GM18909 (cell line): ENCODE data around the gene MYL6B.
"Not testable (repeated sequence)": the region's sequence is repeated elsewhere in the genome, so short reads cannot be mapped to it uniquely, and the experiment has no call there.

ENCODE experiments used
- ATAC-seq: cut with Tn5 transposase; IDR thresholded peaks from one replicate; pipeline ENCODE4 v1.9.1; 2021; ENCODE audit warnings: mild to moderate bottlenecking; ENCODE audit not compliant: unreplicated experiment, poor library complexity

MYL6B gene

DNA sequence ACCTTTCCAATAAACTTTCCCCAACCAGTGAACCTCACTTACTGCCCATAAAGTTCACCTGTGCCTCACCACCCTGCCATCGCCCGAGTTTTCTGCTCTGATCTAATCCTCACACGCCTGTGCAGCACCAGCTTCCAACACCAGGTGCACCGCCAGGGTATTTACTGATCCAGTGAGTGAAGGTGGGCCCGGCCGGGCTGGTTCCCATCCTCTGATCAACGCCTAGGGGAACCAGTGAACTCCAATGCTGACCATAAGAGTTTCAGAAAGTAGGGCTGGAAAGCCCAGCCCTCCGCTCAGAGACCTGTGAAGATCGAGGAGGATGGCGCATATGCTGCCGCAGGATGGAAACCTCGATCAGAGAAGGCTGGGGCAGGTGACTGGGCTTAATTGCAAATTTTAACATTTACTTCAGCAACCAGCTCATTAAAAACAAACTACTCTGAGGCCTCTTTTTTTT, 685 bp upstream of the MYL6B start:
- ATAC-seq: peak; percentile 61

- no peak for ATAC-seq
These were observed 630 bp downstream of the MYL6B start for GRCh38 chr12:56152756-56153677.

- no peak for ATAC-seq
These were observed 1.3 kb downstream of the MYL6B start for GRCh38 chr12:56153678-56154065.

DNA sequence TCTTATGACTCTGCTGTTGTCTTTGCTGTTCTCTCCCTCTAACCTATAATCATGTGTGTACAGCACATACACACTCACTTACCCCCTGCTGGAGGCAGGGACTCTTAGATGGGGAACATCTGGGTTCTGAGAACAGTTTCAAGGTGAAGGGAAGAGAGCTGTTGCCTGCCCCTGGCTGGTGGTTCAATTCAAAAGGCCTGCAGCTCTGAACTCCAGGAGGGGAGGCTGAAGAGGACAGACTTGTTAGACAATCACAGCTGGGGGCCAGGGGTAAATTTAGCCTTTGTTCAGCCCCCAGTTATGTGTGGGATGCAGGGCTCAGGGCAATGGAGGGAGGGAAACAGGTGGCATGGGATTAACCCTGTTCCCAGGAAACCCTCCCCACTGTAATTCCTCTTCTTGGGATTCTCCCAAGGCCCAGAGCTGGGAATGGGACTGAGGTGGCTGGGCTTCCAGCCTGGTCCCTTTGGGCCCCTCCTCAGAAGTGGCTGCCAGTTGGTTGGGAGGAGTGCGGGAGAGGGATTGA, 1.9 kb downstream of the MYL6B start:
- no peak for ATAC-seq

DNA sequence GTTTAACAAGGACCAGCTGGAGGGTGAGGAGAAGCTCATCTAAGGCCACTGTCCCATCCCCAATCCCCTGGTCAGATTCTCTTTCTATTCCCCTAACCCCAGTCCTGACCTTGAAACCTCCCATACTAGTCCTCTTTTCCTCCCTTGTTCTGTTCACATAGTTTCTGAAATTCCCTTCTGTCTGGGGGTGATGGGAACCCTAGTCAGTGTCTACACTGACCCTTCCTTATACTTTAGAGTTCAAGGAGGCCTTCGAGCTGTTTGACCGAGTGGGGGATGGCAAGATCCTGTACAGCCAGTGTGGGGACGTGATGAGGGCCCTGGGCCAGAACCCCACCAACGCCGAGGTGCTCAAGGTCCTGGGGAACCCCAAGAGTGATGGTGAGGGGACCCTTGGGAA, 2.4 kb downstream of the MYL6B start:
- no peak for ATAC-seq

DNA sequence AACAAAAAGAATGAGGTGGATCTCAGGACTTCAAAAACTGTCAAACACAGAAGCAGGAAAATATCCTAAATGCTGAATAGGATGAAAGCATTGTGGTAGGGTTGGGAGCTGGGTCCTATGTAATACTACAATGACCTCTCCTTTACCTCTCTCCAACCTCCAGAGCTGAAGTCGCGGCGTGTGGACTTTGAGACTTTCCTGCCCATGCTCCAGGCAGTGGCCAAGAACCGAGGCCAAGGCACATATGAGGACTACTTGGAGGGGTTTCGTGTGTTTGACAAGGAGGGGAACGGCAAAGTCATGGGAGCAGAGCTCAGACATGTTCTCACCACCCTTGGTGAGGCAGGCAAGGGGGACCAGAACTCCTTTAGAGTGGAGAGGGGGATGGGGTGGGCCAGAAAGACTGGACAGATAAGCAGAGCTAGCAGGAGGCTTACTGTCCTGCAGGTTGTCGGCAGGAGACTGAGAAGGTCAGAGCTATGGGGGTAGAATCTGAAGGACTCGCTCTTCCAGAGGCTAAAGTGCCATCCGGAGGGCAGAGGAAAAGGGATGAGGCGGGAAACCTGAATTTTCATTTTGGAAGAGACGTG, 3.0 kb downstream of the MYL6B start:
- ATAC-seq: no peak

DNA sequence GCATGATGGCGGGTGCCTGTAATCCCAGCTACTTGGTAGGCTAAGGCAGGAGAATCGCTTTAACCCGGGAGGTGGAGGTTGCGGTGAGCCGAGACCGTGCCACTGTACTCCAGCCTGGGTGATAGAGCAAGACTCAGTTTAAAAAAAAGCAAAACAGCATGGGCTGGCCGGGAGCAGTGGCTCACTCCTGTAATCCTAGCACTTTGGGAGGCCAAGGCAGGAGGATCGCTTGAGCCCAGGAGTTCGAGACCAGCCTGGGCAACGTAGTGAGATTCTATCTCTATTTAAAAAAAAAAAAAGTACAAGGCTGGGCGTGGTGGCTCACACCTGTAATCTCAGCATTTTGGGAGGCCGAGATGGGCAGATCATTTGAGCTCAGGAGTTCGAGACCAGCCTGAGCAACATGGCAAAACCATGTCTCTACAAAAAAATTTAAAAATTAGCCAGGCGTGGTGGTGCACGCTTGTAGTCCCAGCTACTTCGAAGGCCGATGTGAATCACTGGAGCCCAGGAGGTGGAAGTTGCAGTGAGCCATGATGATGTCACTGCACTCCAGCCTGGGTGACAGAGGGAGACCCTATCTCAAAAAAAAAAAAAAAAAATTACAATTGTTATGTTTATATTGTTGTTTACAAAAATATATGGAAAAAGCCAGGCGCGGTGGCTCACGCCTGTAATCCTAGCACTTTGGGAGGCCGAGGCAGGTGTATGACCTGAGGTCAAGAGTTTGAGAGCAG, 4.2 kb downstream of the MYL6B start:
- ATAC-seq: not testable (repeated sequence)

- ATAC-seq: peak; percentile 28
These were observed 5.0 kb downstream of the MYL6B start for GRCh38 chr12:56157201-56158028.

GRCh38 chr12:56158029-56158925, 5.9 kb downstream of the MYL6B start, which contains the start of gene MYL6:
Gene MYL6, plus strand, starts transcription at chr12:56158359. Its CDS starts 43 bp downstream, at chr12:56158402.
- peak; percentile 84 for ATAC-seq

GRCh38 chr12:56158926-56159461, 6.6 kb downstream of the MYL6B start:
- no peak for ATAC-seq

DNA sequence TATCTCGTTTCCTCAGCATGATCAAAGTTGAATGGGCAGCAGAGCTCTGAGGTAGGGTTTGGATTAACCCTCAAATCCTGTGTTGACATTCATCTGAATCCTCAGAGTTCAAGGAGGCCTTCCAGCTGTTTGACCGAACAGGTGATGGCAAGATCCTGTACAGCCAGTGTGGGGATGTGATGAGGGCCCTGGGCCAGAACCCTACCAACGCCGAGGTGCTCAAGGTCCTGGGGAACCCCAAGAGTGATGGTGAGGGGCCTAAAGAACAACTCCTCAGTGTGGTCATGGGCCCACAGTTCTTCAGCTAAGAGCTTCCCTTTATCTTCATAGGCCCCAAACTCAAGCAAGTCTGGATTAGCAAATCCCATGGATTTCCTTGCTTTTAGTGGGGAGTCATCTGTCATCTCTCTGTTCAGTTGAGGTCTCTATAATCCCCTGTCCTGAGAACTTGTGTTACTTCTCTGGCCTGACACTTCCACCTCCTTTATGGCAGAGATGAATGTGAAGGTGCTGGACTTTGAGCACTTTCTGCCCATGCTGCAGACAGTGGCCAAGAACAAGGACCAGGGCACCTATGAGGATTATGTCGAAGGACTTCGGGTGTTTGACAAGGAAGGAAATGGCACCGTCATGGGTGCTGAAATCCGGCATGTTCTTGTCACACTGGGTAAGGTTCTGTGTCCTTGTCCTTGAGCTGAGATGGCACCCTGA, 7.2 kb downstream of the MYL6B start:
- no peak for ATAC-seq

GRCh38 chr12:56160193-56160763, 7.9 kb downstream of the MYL6B start:
- ATAC-seq: no peak

GRCh38 chr12:56160894-56161689, 8.7 kb downstream of the MYL6B start:
- no peak for ATAC-seq

GRCh38 chr12:56161690-56162351, 9.4 kb downstream of the MYL6B start:
- ATAC-seq: no peak

- ATAC-seq: no peak
These were observed 10.3 kb downstream of the MYL6B start for GRCh38 chr12:56162468-56163290.
